Measurements from ENCODE around the gene SUFU. TPM values are rescaled to one million over a fixed set of nuclear protein-coding genes. Genes with fewer than 3 reads are reported as not detected.

The SUFU gene
- total and polyA plus RNA-seq, 9 donors: 4.6 to 19.1 (median 14.2) TPM

GRCh38 chr10:102555781-102556328, 52.1 kb downstream of the SUFU start:
- H3K36me3 ChIP-seq: no peaks in the 10 kb centered on the region
- no peaks in the 10 kb centered on the region for H3K27me3 ChIP-seq
- intact Hi-C loops (cut with DNase I): loop anchor here in 1 of 4 donors (5.0 kb wide), 1 partner anchor 34 kb away; no protein-coding TSS in a partner anchor
- WGBS, 3 donors: 49 to 59% (median 50%) methylated on average over 11 of the region's 11 CpGs
- H3K4me3 ChIP-seq: no peak overlapping the region
- H3K9me3 ChIP-seq: no peaks in the 10 kb centered on the region
- H3K27ac ChIP-seq: no peak overlapping the region
- DNase-seq: peak in 1 of 5 donors; percentile 12
- H3K4me1 ChIP-seq (ENCODE audit: insufficient read depth): peaks cover 3% of the 10 kb centered on the region
- TF ChIP-seq, protein P1, sequence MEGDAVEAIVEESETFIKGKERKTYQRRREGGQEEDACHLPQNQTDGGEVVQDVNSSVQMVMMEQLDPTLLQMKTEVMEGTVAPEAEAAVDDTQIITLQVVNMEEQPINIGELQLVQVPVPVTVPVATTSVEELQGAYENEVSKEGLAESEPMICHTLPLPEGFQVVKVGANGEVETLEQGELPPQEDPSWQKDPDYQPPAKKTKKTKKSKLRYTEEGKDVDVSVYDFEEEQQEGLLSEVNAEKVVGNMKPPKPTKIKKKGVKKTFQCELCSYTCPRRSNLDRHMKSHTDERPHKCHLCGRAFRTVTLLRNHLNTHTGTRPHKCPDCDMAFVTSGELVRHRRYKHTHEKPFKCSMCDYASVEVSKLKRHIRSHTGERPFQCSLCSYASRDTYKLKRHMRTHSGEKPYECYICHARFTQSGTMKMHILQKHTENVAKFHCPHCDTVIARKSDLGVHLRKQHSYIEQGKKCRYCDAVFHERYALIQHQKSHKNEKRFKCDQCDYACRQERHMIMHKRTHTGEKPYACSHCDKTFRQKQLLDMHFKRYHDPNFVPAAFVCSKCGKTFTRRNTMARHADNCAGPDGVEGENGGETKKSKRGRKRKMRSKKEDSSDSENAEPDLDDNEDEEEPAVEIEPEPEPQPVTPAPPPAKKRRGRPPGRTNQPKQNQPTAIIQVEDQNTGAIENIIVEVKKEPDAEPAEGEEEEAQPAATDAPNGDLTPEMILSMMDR (IDR thresholded peaks at IDR 0.05): no peak
- TF ChIP-seq EP300 (IDR thresholded peaks at IDR 0.05): no peak
- TF ChIP-seq POLR2A (IDR thresholded peaks at IDR 0.05): no peak

- Histone ChIP-seq H3K36me3 (no peaks in the 10 kb centered on the region), H3K27ac (no peak overlapping the region), H3K27me3 (no peaks in the 10 kb centered on the region), H3K4me3 (no peak overlapping the region), H3K4me1 (ENCODE audit: insufficient read depth) (peaks cover 3% of the 10 kb centered on the region), H3K9me3 (no peaks in the 10 kb centered on the region)
- DNase-seq: no peak
- 57 to 74% (median 58%) methylated on average over 2 of the region's 2 CpGs for WGBS, 3 donors
- intact Hi-C loops (cut with DNase I): loop anchor here in 1 of 4 donors (5.0 kb wide), 1 partner anchor 35 kb away; no protein-coding TSS in a partner anchor
- TF ChIP-seq EP300 (IDR thresholded peaks at IDR 0.05) (no peak), POLR2A (IDR thresholded peaks at IDR 0.05) (no peak)
- TF ChIP-seq, protein P1 (IDR thresholded peaks at IDR 0.05): no peak
Measured at GRCh38 chr10:102557569-102557968, 53.8 kb downstream of the SUFU start.

GRCh38 chr10:102559764-102560163, 56.0 kb downstream of the SUFU start:
- DNase-seq: no peak
- Histone ChIP-seq H3K4me3 (no peak overlapping the region), H3K27me3 (no peaks in the 10 kb centered on the region), H3K27ac (no peak overlapping the region), H3K4me1 (ENCODE audit: insufficient read depth) (peaks cover 3% of the 10 kb centered on the region), H3K9me3 (no peaks in the 10 kb centered on the region), H3K36me3 (no peaks in the 10 kb centered on the region)
- intact Hi-C loops (cut with DNase I): loop anchor here in 1 of 4 donors (5.0 kb wide), 1 partner anchor 37 kb away; no protein-coding TSS in a partner anchor
- WGBS, 3 donors: 75 to 87% (median 76%) methylated on average over 4 of the region's 4 CpGs
- TF ChIP-seq EP300 (IDR thresholded peaks at IDR 0.05): no peak
- TF ChIP-seq POLR2A (IDR thresholded peaks at IDR 0.05): no peak
- TF ChIP-seq, protein P1 (IDR thresholded peaks at IDR 0.05): no peak

DNA sequence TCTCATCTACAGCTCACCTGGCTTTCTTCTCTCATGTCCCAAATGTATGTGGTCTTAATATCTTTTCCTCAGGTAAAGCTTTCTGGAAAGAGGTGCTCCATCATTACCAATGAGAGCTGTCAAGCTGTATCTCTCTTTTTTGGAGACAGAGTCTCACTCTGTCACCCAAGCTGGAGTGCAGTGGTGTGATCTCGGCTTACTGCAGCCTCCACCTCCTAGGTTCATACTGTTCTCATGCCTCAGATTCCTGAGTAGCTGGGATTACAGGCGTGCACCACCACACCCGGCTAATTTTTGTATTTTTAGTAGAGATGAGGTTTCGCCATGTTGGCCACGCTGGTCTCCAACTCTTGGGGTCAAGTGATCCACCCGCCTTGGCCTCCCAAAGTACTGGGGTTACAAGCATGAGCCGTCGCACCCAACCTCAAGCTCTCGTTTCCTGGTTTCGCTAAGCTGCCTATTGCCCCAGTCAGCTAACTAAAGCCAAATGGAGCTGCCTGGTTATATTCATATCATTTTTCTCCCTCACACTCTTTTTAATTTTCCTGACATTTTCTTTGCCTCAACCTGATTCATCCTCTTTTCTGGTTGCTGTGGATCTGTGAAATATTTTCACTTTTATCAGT, 60.5 kb downstream of the SUFU start:
- 92 to 95% (median 93%) methylated on average over 10 of the region's 10 CpGs for WGBS, 3 donors
- H3K4me1 ChIP-seq (ENCODE audit: insufficient read depth): no peaks in the 10 kb centered on the region
- intact Hi-C loops (cut with DNase I): no loop called here
- TF ChIP-seq POLR2A (IDR thresholded peaks at IDR 0.05) (no peak), EP300 (IDR thresholded peaks at IDR 0.05) (no peak)
- TF ChIP-seq, protein P1 (IDR thresholded peaks at IDR 0.05): no peak
- H3K4me3 ChIP-seq: no peak overlapping the region
- H3K27ac ChIP-seq: no peak overlapping the region
- no peaks in the 10 kb centered on the region for H3K36me3 ChIP-seq
- DNase-seq: no peak
- no peaks in the 10 kb centered on the region for H3K27me3 ChIP-seq
- no peaks in the 10 kb centered on the region for H3K9me3 ChIP-seq
